H1 (cell line): ENCODE data around the gene ROR1. TPM values are rescaled to one million over a fixed set of nuclear protein-coding genes. Genes with fewer than 3 reads are reported as not detected.

Experiments used
- CTCF ChIA-PET: fragments of 300-600 bp; sonication (Branson Sonifier 250); formaldehyde crosslinking; loops from one replicate; lab custom pipeline; 2021; ENCODE audit not compliant: partially characterized antibody; lab: Charles Lee
- POLR2A ChIA-PET: fragments of 300-600 bp; sonication (Branson Sonifier 250); formaldehyde crosslinking; loops from one replicate; lab custom pipeline; 2021; ENCODE audit warnings: inconsistent platforms; ENCODE audit not compliant: partially characterized antibody; lab: Charles Lee
- DNase-seq, 2 experiments: peaks; one replicate each; pipeline versions ENCODE4 v3.0.0 to v3.0.0-alpha.2; 2010 to 2022; ENCODE audit warnings: low spot score in 2 of 2, low read depth in 1 of 2, mixed read lengths in 1 of 2
- FAIRE-seq: peaks from 2 replicates; lab custom pipeline; 2011; peaks lifted over from hg19 to GRCh38; lab: Jason Lieb, UNC
- H2AFZ ChIP-seq: 2 replicates; pipeline ENCODE4 v1.8.1; 2012; ENCODE audit warnings: low read length, inconsistent platforms
- H2AK5ac ChIP-seq: 2 replicates; pipeline ENCODE4 v1.6.1; 2013; ENCODE audit warnings: low read depth, low read length
- H2BK120ac ChIP-seq: replicated peaks from 2 replicates; pipeline ENCODE3; 2013; ENCODE audit warnings: low read depth, low read length, inconsistent platforms
- H2BK12ac ChIP-seq: 2 replicates; pipeline ENCODE4 v1.6.1; 2013; ENCODE audit warnings: low read depth, low read length
- H2BK15ac ChIP-seq: 2 replicates; pipeline ENCODE4 v1.6.1; 2013; ENCODE audit warnings: low read length
- H2BK20ac ChIP-seq: 2 replicates; pipeline ENCODE4 v1.6.1; 2013; ENCODE audit warnings: low read length
- H2BK5ac ChIP-seq: 2 replicates; pipeline ENCODE4 v1.6.1; 2013; ENCODE audit warnings: low read depth, low read length
- H3K14ac ChIP-seq: 2 replicates; pipeline ENCODE4 v1.6.1; 2013; ENCODE audit warnings: inconsistent platforms; ENCODE audit not compliant: insufficient read length
- H3K18ac ChIP-seq: 2 replicates; pipeline ENCODE4 v1.6.1; 2013; ENCODE audit warnings: low read length; ENCODE audit errors: extremely low read depth
- H3K23ac ChIP-seq: 2 replicates; pipeline ENCODE4 v1.6.1; 2013; ENCODE audit warnings: inconsistent platforms; ENCODE audit not compliant: insufficient read length
- H3K23me2 ChIP-seq: 2 replicates; pipeline ENCODE4 v1.6.1; 2013; ENCODE audit warnings: low read depth, low read length
- H3K27ac ChIP-seq: 2 replicates; pipeline ENCODE4 v1.6.1; 2011; ENCODE audit warnings: low read depth, low read length, inconsistent platforms
- H3K27me3 ChIP-seq, 4 experiments: replicated peaks in 1 of 4; 1 replicate in 1 of 4; 2 replicates in 3 of 4; pipeline versions ENCODE4 v1.6.1 to v1.8.1; 2011 to 2013; ENCODE audit warnings: low read length in 3 of 4, mild to moderate bottlenecking in 3 of 4, inconsistent platforms in 2 of 4, mixed read lengths in 2 of 4, moderate library complexity in 1 of 4; ENCODE audit not compliant: control insufficient read depth in 3 of 4, insufficient read depth in 3 of 4; ENCODE audit errors: extremely low read depth in 1 of 4
- H3K36me3 ChIP-seq, 4 experiments: 2 replicates each; pipeline versions ENCODE4 v1.6.1 to v1.8.1; 2011 to 2013; ENCODE audit warnings: mild to moderate bottlenecking in 4 of 4, low read length in 3 of 4, moderate library complexity in 2 of 4, control low read depth in 1 of 4, inconsistent platforms in 1 of 4; ENCODE audit not compliant: insufficient read depth in 4 of 4, control insufficient read depth in 2 of 4
- H3K4ac ChIP-seq: replicated peaks from 2 replicates; pipeline ENCODE3; 2013; ENCODE audit warnings: low read length, low read depth, mixed read lengths, inconsistent platforms; ENCODE audit not compliant: insufficient read length
- H3K4me1 ChIP-seq, 4 experiments: replicated peaks in 1 of 4; 1 replicate in 1 of 4; 2 replicates in 3 of 4; pipeline versions ENCODE4 v1.6.1 to v1.8.1; 2011 to 2013; ENCODE audit warnings: low read length in 3 of 4, inconsistent platforms in 2 of 4, mixed read lengths in 1 of 4; ENCODE audit not compliant: insufficient read depth in 4 of 4, control insufficient read depth in 3 of 4
- H3K4me2 ChIP-seq, 2 experiments: 2 replicates each; pipeline versions ENCODE4 v1.6.1 to v1.8.1; 2011 to 2013; ENCODE audit warnings: low read depth in 2 of 2, low read length in 2 of 2, control low read depth in 1 of 2, inconsistent platforms in 1 of 2, mild to moderate bottlenecking in 1 of 2; ENCODE audit not compliant: insufficient read depth in 1 of 2
- H3K4me3 ChIP-seq, 4 experiments: fragments of 200-600, 300-600 bp in 1 of 4; sonication (generic), shearing (Covaris generic), sonication (Bioruptor Twin) in 1 of 4; 2 replicates each; pipeline versions ENCODE4 v1.5.1 to v1.8.1; 2011 to 2016; ENCODE audit warnings: low read length in 4 of 4, low read depth in 3 of 4, control low read depth in 2 of 4, inconsistent platforms in 2 of 4, mild to moderate bottlenecking in 2 of 4, mixed read lengths in 1 of 4, moderate library complexity in 1 of 4; ENCODE audit not compliant: insufficient read depth in 2 of 4; ENCODE audit errors: extremely low read depth in 1 of 4
- H3K56ac ChIP-seq: replicated peaks from 2 replicates; pipeline ENCODE3; 2013; ENCODE audit warnings: low read depth, mild to moderate bottlenecking, mixed read lengths, low read length, inconsistent platforms; ENCODE audit not compliant: insufficient read length
- H3K79me1 ChIP-seq: 2 replicates; pipeline ENCODE4 v1.6.1; 2013; ENCODE audit warnings: low read depth, low read length, control low read depth
- H3K79me2 ChIP-seq, 2 experiments: 2 replicates each; pipeline versions ENCODE4 v1.6.1 to v1.8.1; 2012 to 2013; ENCODE audit warnings: low read length in 2 of 2, mild to moderate bottlenecking in 2 of 2, inconsistent platforms in 1 of 2; ENCODE audit not compliant: insufficient read depth in 2 of 2, control insufficient read depth in 1 of 2
- H3K9ac ChIP-seq, 4 experiments: replicated peaks in 1 of 4; 1 replicate in 1 of 4; 2 replicates in 3 of 4; pipeline versions ENCODE4 v1.6.1 to v1.8.1; 2011 to 2013; ENCODE audit warnings: low read depth in 3 of 4, low read length in 3 of 4, control low read depth in 2 of 4, mild to moderate bottlenecking in 2 of 4, moderate library complexity in 2 of 4, inconsistent platforms in 1 of 4; ENCODE audit errors: extremely low read depth in 1 of 4
- H3K9me3 ChIP-seq, 2 experiments: 2 replicates each; pipeline versions ENCODE4 v1.6.1 to v1.8.1; 2012 to 2013; ENCODE audit warnings: mild to moderate bottlenecking in 2 of 2, moderate library complexity in 2 of 2, control low read depth in 1 of 2, inconsistent platforms in 1 of 2, low read depth in 1 of 2, low read length in 1 of 2, mixed read lengths in 1 of 2; ENCODE audit not compliant: insufficient read depth in 2 of 2
- H4K20me1 ChIP-seq, 2 experiments: replicated peaks in 1 of 2; 2 replicates each; pipeline versions ENCODE3 to v1.8.1; 2011 to 2013; ENCODE audit warnings: inconsistent platforms in 2 of 2, low read length in 2 of 2, mild to moderate bottlenecking in 1 of 2; ENCODE audit not compliant: insufficient read depth in 2 of 2, control insufficient read depth in 1 of 2
- H4K5ac ChIP-seq: 2 replicates; pipeline ENCODE4 v1.6.1; 2013; ENCODE audit warnings: low read length, low read depth, mixed read lengths, inconsistent platforms; ENCODE audit not compliant: insufficient read length
- H4K8ac ChIP-seq: 2 replicates; pipeline ENCODE4 v1.8.0; 2013; ENCODE audit warnings: mild to moderate bottlenecking, moderate library complexity, low read length, inconsistent platforms; ENCODE audit not compliant: insufficient read depth; ENCODE audit errors: extremely low read depth
- H4K91ac ChIP-seq: replicated peaks from 2 replicates; pipeline ENCODE3; 2013; ENCODE audit warnings: low read length, mixed read lengths, inconsistent platforms; ENCODE audit not compliant: insufficient read length
- BCL11A ChIP-seq, 2 experiments: IDR thresholded peaks; one replicate each; pipeline ENCODE4 v1.6.1; 2011; ENCODE audit warnings: low read depth in 2 of 2, low read length in 2 of 2, mild to moderate bottlenecking in 2 of 2
- BRCA1 ChIP-seq: IDR thresholded peaks from 2 replicates; pipeline ENCODE4 v1.6.1; 2012; ENCODE audit warnings: low read depth, low read length, improper control_type of control experiment
- CBX8 ChIP-seq: fragments of 300-800, 300-1000 bp; sonication (generic); IDR thresholded peaks from 2 replicates; pipeline ENCODE4 v1.7.1; 2016; ENCODE audit warnings: low read depth, low read length, borderline replicate concordance
- FOSL1 ChIP-seq: IDR thresholded peaks from 2 replicates; pipeline ENCODE4 v1.6.1; 2011; ENCODE audit warnings: mild to moderate bottlenecking, low read depth, low read length, moderate library complexity; ENCODE audit not compliant: insufficient read depth
- GABPA ChIP-seq: IDR thresholded peaks from 2 replicates; pipeline ENCODE4 v1.6.1; 2011; ENCODE audit warnings: mild to moderate bottlenecking, low read length, moderate library complexity, borderline replicate concordance; ENCODE audit not compliant: insufficient read depth
- HDAC6 ChIP-seq: IDR thresholded peaks from one replicate; pipeline ENCODE4 v1.7.1; 2012; ENCODE audit warnings: low read depth, mild to moderate bottlenecking, inconsistent platforms, low read length, moderate library complexity
- KDM4A ChIP-seq: IDR thresholded peaks from one replicate; pipeline ENCODE4 v1.7.1; 2012; ENCODE audit warnings: low read depth, mild to moderate bottlenecking, moderate library complexity, low read length, inconsistent platforms; ENCODE audit not compliant: severe bottlenecking
- NANOG ChIP-seq: IDR thresholded peaks from 2 replicates; pipeline ENCODE4 v1.6.1; 2011; ENCODE audit warnings: low read length, low read depth, mild to moderate bottlenecking, inconsistent platforms; ENCODE audit not compliant: insufficient read depth, poor library complexity, severe bottlenecking
- POU5F1 ChIP-seq: IDR thresholded peaks from 2 replicates; pipeline ENCODE4 v1.6.1; 2011; ENCODE audit warnings: low read depth, mild to moderate bottlenecking, low read length, moderate library complexity
- SIX5 ChIP-seq: IDR thresholded peaks from 2 replicates; pipeline ENCODE4 v1.6.1; 2011; ENCODE audit warnings: mild to moderate bottlenecking, low read depth, low read length
- SP1 ChIP-seq: IDR thresholded peaks from 2 replicates; pipeline ENCODE4 v1.6.1; 2011; ENCODE audit warnings: low read depth, low read length
- SP2 ChIP-seq: IDR thresholded peaks from 2 replicates; pipeline ENCODE4 v1.6.1; 2012; ENCODE audit warnings: mild to moderate bottlenecking, low read length, inconsistent platforms
- WGBS, 2 experiments: shearing (Covaris generic) in 1 of 2; methylation state at CpG; one replicate each; pipeline versions ENCODE4 v1.1.6 to v1.1.7; 2013 to 2015; ENCODE audit warnings: low lambda C conversion rate in 2 of 2, mixed read lengths in 2 of 2, inconsistent platforms in 1 of 2, low coverage in 1 of 2, missing lambda C conversion rate in 1 of 2; ENCODE audit not compliant: insufficient replicate concordance in 2 of 2, insufficient coverage in 1 of 2, insufficient read length in 1 of 2; ENCODE audit errors: extremely low coverage in 1 of 2, missing lambda C conversion rate in 1 of 2; 5-methylcytosine and 5-hydroxymethylcytosine counted together
- polyA plus RNA-seq, 7 experiments: library from polyadenylated mRNA; depleted of rRNA in 3 of 7; stranded (reverse) in 5 of 7; unstranded in 2 of 7; fragments of >200 nt in 5 of 7; fragments of 200-250 nt in 2 of 7; gene quantifications; 1 replicate in 5 of 7; 2 replicates in 1 of 7; 4 replicates in 1 of 7; pipeline versions ENCODE4 v1.2.1 to v1.2.3, GENCODE V29; 2011 to 2013; ENCODE audit warnings: missing spikeins in 2 of 7, mixed read lengths in 2 of 7
- total RNA-seq: library from RNA; stranded (reverse); fragmentation: NEBNext Ultra II Directional; extraction: Animal tissue kit (Norgen Biotek cat#: 25700); gene quantifications from 2 replicates; pipeline ENCODE4 v1.2.1, GENCODE V29; 2021
- TF ChIP-seq, protein P1 (sequence below): IDR thresholded peaks from 2 replicates; pipeline ENCODE4 v1.6.1; 2012; ENCODE audit warnings: inconsistent platforms

The ROR1 gene
- total and polyA plus RNA-seq, 2 of the 8 experiments (the other 6 are each of a cell fraction or from before 2014, with no cell fraction given), result 33.6 to 73.6 TPM

DNA sequence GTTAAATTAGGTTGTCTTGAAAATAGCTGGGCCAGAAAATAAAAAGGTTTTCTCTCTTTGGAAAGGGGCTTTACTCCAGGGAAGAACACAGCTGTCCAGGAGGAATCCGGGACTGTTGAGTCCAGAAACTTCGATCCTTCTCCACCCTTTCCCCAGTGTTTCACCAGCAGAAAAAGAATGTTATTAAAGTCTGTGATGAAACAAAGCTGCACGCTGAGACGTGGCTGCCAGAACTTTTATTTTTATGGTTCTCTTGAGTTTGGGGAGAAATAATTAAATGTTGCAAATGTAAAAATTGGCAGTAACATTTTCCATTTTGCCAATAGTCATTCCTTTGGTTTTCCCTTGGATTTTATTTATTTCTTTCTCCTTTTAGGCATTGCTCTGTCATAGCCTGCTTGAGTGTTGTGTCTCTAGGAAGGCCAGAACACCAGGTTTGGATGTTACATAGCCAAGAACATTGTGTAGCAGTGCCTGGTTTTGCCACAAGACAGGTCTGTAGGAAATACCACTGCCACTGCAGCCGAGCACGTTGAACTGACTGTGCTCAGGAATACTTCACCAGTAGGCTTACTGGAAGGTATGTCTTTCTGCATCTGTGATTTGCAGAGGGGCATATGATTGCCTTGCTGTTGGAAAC, 87.4 kb downstream of the ROR1 start:
- Histone ChIP-seq H3K27ac (no peak overlapping the region), H3K79me2 (peaks cover 19 to 98% of the 10 kb centered on the region in 2 experiments)
- POLR2A ChIA-PET, result interaction anchor here (0.6 kb wide), 1 partner anchor 79 kb away, joined by 3 read pairs; no protein-coding TSS in a partner anchor
- TF ChIP-seq SP1 (no peak), GABPA (no peak), BCL11A (IDR thresholded peaks at IDR 0.05; ENCODE audit: low read depth in 2 of 2, low read length in 2 of 2) (no peak), NANOG (no peak), FOSL1 (no peak), KDM4A (no peak), SP2 (no peak), POU5F1 (no peak), SIX5 (no peak), BRCA1 (no peak), HDAC6 (no peak), CBX8 (no peak)
- TF ChIP-seq, protein P1, sequence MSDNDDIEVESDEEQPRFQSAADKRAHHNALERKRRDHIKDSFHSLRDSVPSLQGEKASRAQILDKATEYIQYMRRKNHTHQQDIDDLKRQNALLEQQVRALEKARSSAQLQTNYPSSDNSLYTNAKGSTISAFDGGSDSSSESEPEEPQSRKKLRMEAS, result no peak

More for the DNA sequence above, 87.4 kb downstream of the ROR1 start:
- FAIRE-seq (no peak), DNase-seq (no peak)
- Histone ChIP-seq H2AK5ac (no peak overlapping the region), H2BK12ac (no peak overlapping the region), H2BK5ac (no peak overlapping the region), H3K4me3 (no peak overlapping the region), H3K9ac (no peak overlapping the region), H2BK20ac (no peak overlapping the region), H2BK120ac (no peak overlapping the region), H3K4ac (no peak overlapping the region), H3K14ac (no peak overlapping the region), H3K23me2 (no peaks in the 10 kb centered on the region; the same call in 1 of the 2 replicates), H3K18ac (no peak overlapping the region), H3K4me1 (peaks cover 3 to 24% (median 9%) of the 10 kb centered on the region in 4 experiments; a peak in 6 of 7 replicates), H3K27me3 (no peaks in the 10 kb centered on the region), H3K79me1 (peaks cover 19% of the 10 kb centered on the region), H4K8ac (no peak overlapping the region), H3K23ac (no peak overlapping the region), H3K4me2 (no peak overlapping the region), H3K56ac (no peak overlapping the region), H4K91ac (no peak overlapping the region), H2AFZ (no peak overlapping the region), H3K9me3 (no peaks in the 10 kb centered on the region), H3K36me3 (no peaks in the 10 kb centered on the region), H2BK15ac (no peak overlapping the region), H4K5ac (no peak overlapping the region), H4K20me1 (peaks cover 14 to 16% of the 10 kb centered on the region in 2 experiments)
- WGBS, 2 experiments, result 94% methylated on average over 6 of the region's 6 CpGs; no CpG with 5 or more reads in 1 of the 2 experiments
- CTCF ChIA-PET, result interaction anchor here (1.5 to 3.7 kb wide), 2 partner anchors 9 to 13 kb away, joined by 5 to 31 read pairs; no protein-coding TSS in a partner anchor
